ENCODE results near the gene GYPC. TPM values are rescaled to one million over a fixed set of nuclear protein-coding genes. Genes with fewer than 3 reads are reported as not detected.

The GYPC gene
- 71.7 and 275 TPM in 2 replicates for total RNA-seq

GRCh38 chr2:126655500-126656430, at the start of gene GYPC:
Gene GYPC (plus strand): TSS chr2:126656158. CDS start chr2:126656264, 106 bp downstream.

Other genes with a start within 250 kb of the GYPC start
- not detected in 2 replicates for gene TEX51, start 242.7 kb downstream of the GYPC start, total RNA-seq

All from bladder microvascular endothelial cell (primary cell).